Progenitor cell of endocrine pancreas (in vitro differentiated cells): Measurements from ENCODE around the gene CEPT1. TPM values are rescaled to one million over a fixed set of nuclear protein-coding genes. Genes with fewer than 3 reads are reported as not detected.
"Not testable (repeated sequence)": the region's sequence is repeated elsewhere in the genome, so short reads cannot be mapped to it uniquely, and the experiment has no call there.

ENCODE experiments used
- DNase-seq: peaks from one replicate; pipeline ENCODE4 v3.0.0; 2021; ENCODE audit warnings: low spot score; ENCODE audit not compliant: unreplicated experiment
- H3K27ac Mint-ChIP-seq: 2 replicates; pipeline ENCODE4 v1.8.0; 2021; ENCODE audit warnings: mild to moderate bottlenecking, moderate library complexity, mixed read lengths
- H3K27me3 Mint-ChIP-seq: 2 replicates; pipeline ENCODE4 v1.8.0; 2021; ENCODE audit warnings: mixed read lengths
- H3K36me3 Mint-ChIP-seq: 2 replicates; pipeline ENCODE4 v1.8.0; 2022; ENCODE audit warnings: mixed read lengths; ENCODE audit not compliant: insufficient read depth
- H3K4me1 Mint-ChIP-seq: 2 replicates; pipeline ENCODE4 v1.8.0; 2021; ENCODE audit warnings: low read depth, mixed read lengths
- H3K4me3 Mint-ChIP-seq: 2 replicates; pipeline ENCODE4 v1.8.0; 2021; ENCODE audit warnings: low read depth, mild to moderate bottlenecking, moderate library complexity, mixed read lengths
- H3K9me3 Mint-ChIP-seq: 2 replicates; pipeline ENCODE4 v1.8.0; 2021; ENCODE audit warnings: low read depth, mixed read lengths
- CTCF ChIP-seq: fragments of 200-600 bp; sonication (generic); IDR thresholded peaks from one replicate; pipeline ENCODE4 v1.5.0; 2021; ENCODE audit warnings: antibody characterized with exemption, mild to moderate bottlenecking; ENCODE audit not compliant: unreplicated experiment
- total RNA-seq: library from RNA; stranded (reverse); gene quantifications from 2 replicates; pipeline ENCODE4 v1.2.1, GENCODE V29; 2021

CEPT1 gene
- total RNA-seq, 1 donor from 2014 or later, result 35.6 TPM

- Mint-ChIP-seq H3K36me3 (no peaks in the 10 kb centered on the region), H3K27me3 (no peaks in the 10 kb centered on the region), H3K9me3 (peaks cover 3% of the 10 kb centered on the region), H3K4me3 (no peak overlapping the region), H3K4me1 (peaks cover 30% of the 10 kb centered on the region), H3K27ac (peak overlapping the region; percentile 90)
- DNase-seq, result no peak
- TF ChIP-seq CTCF, result no peak
Measured at GRCh38 chr1:111214074-111214801, 74.2 kb downstream of the CEPT1 start.

GRCh38 chr1:111214884-111215283, 74.9 kb downstream of the CEPT1 start:
- Mint-ChIP-seq H3K9me3 (peaks cover 3% of the 10 kb centered on the region), H3K4me1 (peaks cover 35% of the 10 kb centered on the region), H3K27me3 (no peaks in the 10 kb centered on the region)

GRCh38 chr1:111215285-111215684, 75.3 kb downstream of the CEPT1 start:
- Mint-ChIP-seq H3K4me1 (peaks cover 39% of the 10 kb centered on the region), H3K27ac (peak overlapping the region; percentile 90)
- not testable (repeated sequence) for DNase-seq, H3K9me3 Mint-ChIP-seq, H3K27me3 Mint-ChIP-seq, H3K4me3 Mint-ChIP-seq, H3K36me3 Mint-ChIP-seq

More at GRCh38 chr1:111214884-111215283, 74.9 kb downstream of the CEPT1 start:
- TF ChIP-seq CTCF, result no peak
- DNase-seq, result no peak
- Mint-ChIP-seq H3K36me3 (no peaks in the 10 kb centered on the region), H3K27ac (peak overlapping the region; percentile 90), H3K4me3 (no peak overlapping the region)

GRCh38 chr1:111216751-111217150, 76.7 kb downstream of the CEPT1 start:
- no peak for TF ChIP-seq CTCF
- no peaks in the 10 kb centered on the region for H3K27me3 Mint-ChIP-seq
- no peaks in the 10 kb centered on the region for H3K36me3 Mint-ChIP-seq
- no peak overlapping the region for H3K27ac Mint-ChIP-seq
- no peak overlapping the region for H3K4me3 Mint-ChIP-seq
- peaks cover 42% of the 10 kb centered on the region for H3K4me1 Mint-ChIP-seq
- H3K9me3 Mint-ChIP-seq, result peaks cover 3% of the 10 kb centered on the region
- no peak for DNase-seq

- Mint-ChIP-seq H3K4me3 (no peak overlapping the region), H3K9me3 (peaks cover 3% of the 10 kb centered on the region), H3K27me3 (no peaks in the 10 kb centered on the region), H3K27ac (no peak overlapping the region), H3K36me3 (no peaks in the 10 kb centered on the region), H3K4me1 (peaks cover 41% of the 10 kb centered on the region)
- TF ChIP-seq CTCF, result no peak
- DNase-seq, result no peak
Measured at GRCh38 chr1:111217183-111217910, 77.3 kb downstream of the CEPT1 start.
